GM20431 (cell line): ENCODE data around the gene ASB5.

Experiments used
- in situ Hi-C: fragments of 300-500 bp; cut with MseI, MboI; formaldehyde crosslinking; loops from one replicate; pipeline ENCODE4 v1.15.0; 2020; ENCODE audit warnings: low sequenced_read_pairs; ENCODE audit not compliant: unreplicated experiment

Gene ASB5

GRCh38 chr4:176186671-176187395 is 82.2 kb downstream of the ASB5 start:
- in situ Hi-C loops, result no loop called here

- in situ Hi-C loops, result no loop called here
Measured at GRCh38 chr4:176186067-176186466, 83.0 kb downstream of the ASB5 start.

- in situ Hi-C loops, result no loop called here
Measured at GRCh38 chr4:176185051-176185450, 84.0 kb downstream of the ASB5 start.
